K562 (cell line): ENCODE results near the gene TSPAN18. TPM values are rescaled to one million over a fixed set of nuclear protein-coding genes. Genes with fewer than 3 reads are reported as not detected.

Source experiments
- ATAC-seq: fragments of 200-7000 bp; cut with Tn5 transposase; 3 replicates; pipeline ENCODE4 v1.9.1; 2020; ENCODE audit warnings: moderate library complexity
- BruUV-seq: library from RNA; stranded (reverse); fragments of 400-500 nt; replicated peaks from 2 replicates; lab custom pipeline; 2021; lab: Mats Ljungman, UMichigan
- CTCF ChIA-PET: fragments of 300-600 bp; formaldehyde crosslinking; extraction: SDS; loops from one replicate; lab custom pipeline; 2021; ENCODE audit warnings: low intra/inter-chr PET ratio; lab: Yijun Ruan, JAX
- POLR2A ChIA-PET: fragments of 300-600, 350-650 bp; sonication (Branson Sonifier 250); formaldehyde crosslinking; extraction: SDS; loops from one replicate; lab custom pipeline; 2021; ENCODE audit warnings: antibody characterized with exemption, inconsistent platforms; lab: Yijun Ruan, JAX
- DNase-seq, 4 experiments: peaks; one replicate each; pipeline versions ENCODE4 v3.0.0 to v3.0.0-alpha.2; 2011 to 2018; ENCODE audit warnings: low spot score in 3 of 4, mixed read lengths in 3 of 4; ENCODE audit errors: extremely low read depth in 1 of 4
- FAIRE-seq: peaks from 2 replicates; lab custom pipeline; 2011; peaks lifted over from hg19 to GRCh38; lab: Jason Lieb, UNC
- H2AFZ ChIP-seq: 2 replicates; pipeline ENCODE4 v1.6.0; 2011; ENCODE audit warnings: low read depth, low read length, control low read depth, inconsistent platforms
- H3K27ac ChIP-seq: fragments of 200-600 bp; 3 replicates; pipeline ENCODE4 v1.8.0; 2011; ENCODE audit warnings: low read depth, mild to moderate bottlenecking, control low read depth, inconsistent platforms, low read length, moderate library complexity, mixed read lengths; ENCODE audit errors: extremely low read depth
- H3K27me3 ChIP-seq, 2 experiments: fragments of 300-600 bp in 1 of 2; 2 replicates in 1 of 2; 3 replicates in 1 of 2; pipeline versions ENCODE4 v1.6.0 to v1.8.0; 2011; ENCODE audit warnings: inconsistent platforms in 2 of 2, low read length in 2 of 2, mild to moderate bottlenecking in 1 of 2, mixed read lengths in 1 of 2, moderate library complexity in 1 of 2; ENCODE audit not compliant: control insufficient read depth in 2 of 2, insufficient read depth in 2 of 2
- H3K36me3 ChIP-seq: fragments of 300-600 bp; 3 replicates; pipeline ENCODE4 v1.8.0; 2011; ENCODE audit warnings: mild to moderate bottlenecking, low read length, inconsistent platforms; ENCODE audit not compliant: control insufficient read depth, insufficient read depth
- H3K4me1 ChIP-seq, 2 experiments: fragments of 200-600 bp in 1 of 2; replicated peaks in 1 of 2; 2 replicates in 1 of 2; 3 replicates in 1 of 2; pipeline versions ENCODE4 v1.5.1 to v1.8.0; 2011; ENCODE audit warnings: inconsistent platforms in 2 of 2, low read length in 2 of 2, mild to moderate bottlenecking in 1 of 2, mixed read lengths in 1 of 2, moderate library complexity in 1 of 2; ENCODE audit not compliant: control insufficient read depth in 2 of 2, insufficient read depth in 2 of 2
- H3K4me2 ChIP-seq: 2 replicates; pipeline ENCODE4 v1.6.1; 2011; ENCODE audit warnings: low read length, control low read depth, inconsistent platforms, mixed read lengths; ENCODE audit not compliant: insufficient read depth
- H3K4me3 ChIP-seq: fragments of 200-600 bp; sonication (generic), shearing (Covaris generic); 2 replicates; pipeline ENCODE4 v1.5.1; 2016; ENCODE audit warnings: control low read depth, inconsistent platforms
- H3K79me2 ChIP-seq: fragments of 200-600 bp; 3 replicates; pipeline ENCODE4 v1.8.0; 2011; ENCODE audit warnings: low read length, inconsistent platforms; ENCODE audit not compliant: control insufficient read depth, insufficient read depth
- H3K9ac ChIP-seq, 2 experiments: 2 replicates each; pipeline versions ENCODE4 v1.6.0 to v1.6.1; 2011; ENCODE audit warnings: low read depth in 2 of 2, low read length in 2 of 2, control low read depth in 1 of 2, inconsistent platforms in 1 of 2, mild to moderate bottlenecking in 1 of 2, mixed read lengths in 1 of 2; ENCODE audit not compliant: insufficient read depth in 1 of 2
- H3K9me1 ChIP-seq: one replicate; pipeline ENCODE4 v1.6.0; 2011; ENCODE audit warnings: inconsistent platforms, mild to moderate bottlenecking, low read length, moderate library complexity; ENCODE audit not compliant: control insufficient read depth, insufficient read depth
- H3K9me3 ChIP-seq: replicated peaks from 2 replicates; pipeline ENCODE4 v1.5.1; 2011; ENCODE audit warnings: low read depth, low read length, inconsistent platforms; ENCODE audit not compliant: control insufficient read depth, insufficient read depth
- H4K20me1 ChIP-seq: replicated peaks from 2 replicates; pipeline ENCODE4 v1.6.1; 2011; ENCODE audit warnings: low read length, inconsistent platforms, mixed read lengths; ENCODE audit not compliant: control insufficient read depth, insufficient read depth
- ARHGAP35 ChIP-seq: fragments of 450-650 bp; IDR thresholded peaks from 2 replicates; pipeline ENCODE4 v1.6.1; 2018; ENCODE audit not compliant: partially characterized antibody
- GABPA ChIP-seq: fragments of 200-800 bp; sonication (Bioruptor generic); conservative IDR thresholded peaks from 2 replicates; pipeline ENCODE4 v1.6.1; 2016; ENCODE audit warnings: low read depth, missing genetic modification characterization, missing compliant biosample characterization
- GATA2 ChIP-seq: sonication (generic); formaldehyde crosslinking; IDR thresholded peaks from 2 replicates; pipeline ENCODE4 v1.4.0; 2020; ENCODE audit warnings: mild to moderate bottlenecking, missing genetic modification reagents
- MTA1 ChIP-seq: fragments of 450-650 bp; IDR thresholded peaks from 2 replicates; pipeline ENCODE4 v1.6.1; 2017; ENCODE audit warnings: borderline replicate concordance
- NBN ChIP-seq: fragments of 450-650 bp; IDR thresholded peaks from 2 replicates; pipeline ENCODE4 v1.6.1; 2016; ENCODE audit warnings: low read depth, mild to moderate bottlenecking
- PHF8 ChIP-seq: fragments of 200-600 bp; sonication (generic); IDR thresholded peaks from 2 replicates; pipeline ENCODE4 v1.6.1; 2012; ENCODE audit warnings: mixed run types, mild to moderate bottlenecking, inconsistent platforms, low read length, moderate library complexity, borderline replicate concordance
- YBX1 ChIP-seq: fragments of 450-650 bp; IDR thresholded peaks from 2 replicates; pipeline ENCODE4 v1.7.1; 2016; ENCODE audit warnings: mild to moderate bottlenecking
- ZNF217 ChIP-seq: sonication (generic); formaldehyde crosslinking; IDR thresholded peaks from 2 replicates; pipeline ENCODE4 v1.8.0; 2022; ENCODE audit warnings: mild to moderate bottlenecking, missing genetic modification reagents
- WGBS: fragments of 100-300 bp; shearing (Covaris generic); methylation state at CpG from one replicate; pipeline ENCODE4 v1.1.6; 2016; ENCODE audit warnings: low coverage, mixed read lengths; ENCODE audit not compliant: insufficient coverage; ENCODE audit errors: missing lambda C conversion rate; 5-methylcytosine and 5-hydroxymethylcytosine counted together
- in situ Hi-C: fragments of 300-500 bp; cut with MboI; formaldehyde crosslinking; loops from 4 replicates; pipeline ENCODE4 v1.15.0; 2018; ENCODE audit warnings: inconsistent platforms, mixed read lengths
- intact Hi-C: fragments of 100-400 bp; cut with micrococcal nuclease; formaldehyde crosslinking; loops from 2 replicates; pipeline ENCODE4 v1.14.2; 2022
- polyA plus RNA-seq, 8 experiments: library from polyadenylated mRNA; depleted of rRNA in 4 of 8; stranded (reverse) in 5 of 8; unstranded in 3 of 8; fragments of >200 nt; fragmentation: Nextera tagmentation in 2 of 8; fragmentation: Illumina TruSeq in 1 of 8; extraction: Ambion mirVana in 2 of 8; extraction: Trizol in 1 of 8; gene quantifications; 2 replicates each; pipeline versions ENCODE4 v1.2.1 to v1.2.3, GENCODE V29; 2011 to 2014; ENCODE audit warnings: inconsistent platforms in 1 of 8, missing spikeins in 1 of 8
- total RNA-seq, 7 experiments: library from RNA; depleted of rRNA in 6 of 7; stranded (reverse); fragments of >200 nt in 6 of 7; fragmentation: Illumina TruSeq in 2 of 7; extraction: Trizol in 2 of 7; gene quantifications; 2 replicates each; pipeline versions ENCODE4 v1.2.1 to v1.2.3, GENCODE V29; 2011 to 2021; ENCODE audit warnings: low replicate concordance in 1 of 7
- TF ChIP-seq, protein P1 (sequence below): IDR thresholded peaks from 2 replicates; pipeline ENCODE4 v1.6.1; 2011; ENCODE audit not compliant: insufficient read length; ENCODE audit errors: extremely low read depth

Gene TSPAN18
- total and polyA plus RNA-seq, 9 of the 15 experiments (the other 6 are each of a cell fraction or from before 2014, with no cell fraction given) = 0.17 to 0.35 (median 0.22) TPM; not detected in 4

- no peak for ATAC-seq
- H3K9me3 ChIP-seq = no peaks in the 10 kb centered on the region
- CTCF ChIA-PET = no interaction called here
- in situ Hi-C loops = no loop called here
- no peak overlapping the region for H3K4me2 ChIP-seq
- H4K20me1 ChIP-seq = no peaks in the 10 kb centered on the region
- TF ChIP-seq MTA1 (no peak), YBX1 (no peak), ARHGAP35 (no peak), GATA2 (CRISPR knock-in tag) (no peak), NBN (no peak), PHF8 (no peak), ZNF217 (CRISPR knock-in tag) (no peak), GABPA (tag) (no peak)
- TF ChIP-seq, protein P1, sequence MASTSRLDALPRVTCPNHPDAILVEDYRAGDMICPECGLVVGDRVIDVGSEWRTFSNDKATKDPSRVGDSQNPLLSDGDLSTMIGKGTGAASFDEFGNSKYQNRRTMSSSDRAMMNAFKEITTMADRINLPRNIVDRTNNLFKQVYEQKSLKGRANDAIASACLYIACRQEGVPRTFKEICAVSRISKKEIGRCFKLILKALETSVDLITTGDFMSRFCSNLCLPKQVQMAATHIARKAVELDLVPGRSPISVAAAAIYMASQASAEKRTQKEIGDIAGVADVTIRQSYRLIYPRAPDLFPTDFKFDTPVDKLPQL = no peak
- TF ChIP-seq, all 486 proteins: peak for 0
- intact Hi-C loops = no loop called here
- DNase-seq (no peak), FAIRE-seq (no peak)
- no peaks in the 10 kb centered on the region for H3K79me2 ChIP-seq
- no peak overlapping the region for H2AFZ ChIP-seq
- POLR2A ChIA-PET = interaction anchor here (0.5 to 0.7 kb wide), 2 partner anchors 29 to 53 kb away, joined by 3 to 4 read pairs; no protein-coding TSS in a partner anchor
- H3K36me3 ChIP-seq = no peaks in the 10 kb centered on the region
- H3K27ac ChIP-seq = no peak overlapping the region
- peaks cover 9 to 32% of the 10 kb centered on the region in 2 experiments for H3K27me3 ChIP-seq
- H3K9ac ChIP-seq = no peak overlapping the region
- H3K9me1 ChIP-seq = no peaks in the 10 kb centered on the region
- no TSS peak for BruUV-seq
- no peaks in the 10 kb centered on the region for H3K4me1 ChIP-seq
- no peak overlapping the region for H3K4me3 ChIP-seq
- WGBS = 0% methylated on average over 2 of the region's 2 CpGs
These were observed 103.1 kb downstream of the TSPAN18 start for GRCh38 chr11:44829838-44830237.
